A549 (cell line): ENCODE results near the gene SUN2. TPM values are rescaled to one million over a fixed set of nuclear protein-coding genes. Genes with fewer than 3 reads are reported as not detected.

ENCODE experiments used
- ATAC-seq, 2 experiments: fragments of 200-7000 bp in 1 of 2; fragments of >200 bp in 1 of 2; cut with Nextera tagmentation in 1 of 2; cut with Tn5 transposase in 1 of 2; 3 replicates each; pipeline versions ENCODE4 v1.8.0 to v1.9.1; 2018 to 2020; ENCODE audit warnings: mild to moderate bottlenecking in 1 of 2, moderate library complexity in 1 of 2
- CTCF ChIA-PET: fragments of 300-600 bp; sonication (Branson Sonifier 250); formaldehyde crosslinking; extraction: SDS; loops from one replicate; lab custom pipeline; 2021; ENCODE audit warnings: antibody characterized with exemption, inconsistent platforms; lab: Yijun Ruan, JAX
- POLR2A ChIA-PET: fragments of 350-600 bp; formaldehyde crosslinking; extraction: SDS; loops from one replicate; lab custom pipeline; 2021; ENCODE audit warnings: antibody characterized with exemption, inconsistent platforms; lab: Yijun Ruan, JAX
- DNase-seq, 2 experiments: peaks; one replicate each; pipeline versions ENCODE4 v3.0.0 to v3.0.0-alpha.2; 2011 to 2016; ENCODE audit warnings: low read depth in 1 of 2, low spot score in 1 of 2
- FAIRE-seq: peaks from 2 replicates; lab custom pipeline; 2011; peaks lifted over from hg19 to GRCh38; lab: Jason Lieb, UNC
- H3K27ac ChIP-seq, 2 experiments: fragments of >200 bp; sonication (Bioruptor Twin); formaldehyde crosslinking; 3 replicates each; pipeline ENCODE4 v1.5.1; 2016 to 2017
- H3K4me1 ChIP-seq: fragments of >200 bp; sonication (Bioruptor Twin); formaldehyde crosslinking; 3 replicates; pipeline ENCODE4 v1.6.1; 2016
- H3K4me2 ChIP-seq: fragments of >200 bp; sonication (Bioruptor Twin); formaldehyde crosslinking; 3 replicates; pipeline ENCODE4 v1.6.1; 2016
- H3K4me3 ChIP-seq: fragments of >200 bp; sonication (Bioruptor Twin); formaldehyde crosslinking; 3 replicates; pipeline ENCODE4 v1.5.1; 2016
- H3K9me3 ChIP-seq: fragments of >200 bp; sonication (Bioruptor Twin); formaldehyde crosslinking; 3 replicates; pipeline ENCODE4 v1.6.1; 2016
- BHLHE40 ChIP-seq: IDR thresholded peaks from 2 replicates; pipeline ENCODE4 v1.6.1; 2012; ENCODE audit warnings: low read depth, low read length, inconsistent platforms
- CBX8 ChIP-seq: fragments of 200-600 bp; sonication (generic); IDR thresholded peaks from 2 replicates; pipeline ENCODE4 v1.6.1; 2016
- CHD4 ChIP-seq: fragments of 200-600 bp; sonication (generic); IDR thresholded peaks from 2 replicates; pipeline ENCODE4 v1.6.1; 2016; ENCODE audit warnings: antibody characterized with exemption, mild to moderate bottlenecking, borderline replicate concordance
- EHF ChIP-seq: fragments of 250-450 bp; sonication (Bioruptor Pico); IDR thresholded peaks from 2 replicates; pipeline ENCODE4 v1.5.0; 2020; ENCODE audit warnings: mild to moderate bottlenecking
- EP300 ChIP-seq, 2 experiments: fragments of >200 bp; sonication (Bioruptor Twin); formaldehyde crosslinking; IDR thresholded peaks; 2 replicates in 1 of 2; 3 replicates in 1 of 2; pipeline ENCODE4 v1.6.1; 2016 to 2017
- ESRRA ChIP-seq: fragments of 150-350 bp; IDR thresholded peaks from 2 replicates; pipeline ENCODE4 v1.6.1; 2014; ENCODE audit warnings: mild to moderate bottlenecking, low read length, borderline replicate concordance
- GATA3 ChIP-seq: IDR thresholded peaks from 2 replicates; pipeline ENCODE4 v1.6.1; 2012; ENCODE audit warnings: borderline replicate concordance
- HDAC2 ChIP-seq: fragments of 200-600 bp; sonication (generic); IDR thresholded peaks from 2 replicates; pipeline ENCODE4 v1.6.1; 2016
- HEYL ChIP-seq: fragments of 250-450 bp; sonication (Bioruptor Pico); IDR thresholded peaks from 2 replicates; pipeline ENCODE4 v1.8.0; 2021; ENCODE audit warnings: mild to moderate bottlenecking, moderate library complexity
- JUN ChIP-seq, 2 experiments: fragments of >200 bp; sonication (Bioruptor Twin); formaldehyde crosslinking; IDR thresholded peaks; 2 replicates in 1 of 2; 3 replicates in 1 of 2; pipeline ENCODE4 v1.6.1; 2016 to 2017
- JUNB ChIP-seq: fragments of >200 bp; sonication (Bioruptor Twin); formaldehyde crosslinking; IDR thresholded peaks from 2 replicates; pipeline ENCODE4 v1.6.1; 2016
- KDM1A ChIP-seq: fragments of 200-600 bp; sonication (generic); IDR thresholded peaks from 2 replicates; pipeline ENCODE4 v1.6.1; 2016; ENCODE audit warnings: low read depth, mild to moderate bottlenecking
- MAFK ChIP-seq: fragments of 450-650 bp; IDR thresholded peaks from 2 replicates; pipeline ENCODE4 v1.6.1; 2014; ENCODE audit not compliant: partially characterized antibody
- MAX ChIP-seq: IDR thresholded peaks from 2 replicates; pipeline ENCODE4 v1.6.1; 2012
- MAZ ChIP-seq: fragments of 150-350 bp; IDR thresholded peaks from 2 replicates; pipeline ENCODE4 v1.6.1; 2014; ENCODE audit warnings: antibody characterized with exemption, low read depth, low read length, borderline replicate concordance
- MYC ChIP-seq: IDR thresholded peaks from 2 replicates; pipeline ENCODE4 v1.6.1; 2012; ENCODE audit warnings: mild to moderate bottlenecking, inconsistent platforms, low read length, improper control_type of control experiment, borderline replicate concordance
- NPAS2 ChIP-seq: fragments of 250-450 bp; sonication (Bioruptor Pico); IDR thresholded peaks from 2 replicates; pipeline ENCODE4 v1.8.0; 2022; ENCODE audit warnings: mild to moderate bottlenecking, moderate library complexity, borderline replicate concordance
- POLR2A ChIP-seq: IDR thresholded peaks from 2 replicates; pipeline ENCODE4 v1.6.1; 2012; ENCODE audit warnings: mild to moderate bottlenecking, low read length
- RAD21 ChIP-seq, 2 experiments: fragments of >200 bp in 1 of 2; sonication (Bioruptor Twin) in 1 of 2; formaldehyde crosslinking in 1 of 2; IDR thresholded peaks in 1 of 2; conservative IDR thresholded peaks in 1 of 2; 2 replicates in 1 of 2; 3 replicates in 1 of 2; pipeline ENCODE4 v1.6.1; 2012 to 2018; ENCODE audit warnings: inconsistent platforms in 1 of 2
- TP53 ChIP-seq: fragments of 250-450 bp; sonication (Bioruptor Pico); IDR thresholded peaks from 2 replicates; pipeline ENCODE4 v1.5.0; 2021; ENCODE audit warnings: mild to moderate bottlenecking, moderate library complexity
- ZFP36 ChIP-seq: fragments of 450-650 bp; IDR thresholded peaks from 2 replicates; pipeline ENCODE4 v1.6.1; 2014; ENCODE audit warnings: borderline replicate concordance; ENCODE audit not compliant: partially characterized antibody
- ZNF302 ChIP-seq: fragments of 250-450 bp; sonication (Bioruptor Pico); IDR thresholded peaks from 2 replicates; pipeline ENCODE4 v1.9.0; 2021; ENCODE audit warnings: inconsistent platforms, mild to moderate bottlenecking, moderate library complexity
- WGBS: methylation state at CpG from one replicate; pipeline ENCODE4 v1.1.6; 2017; ENCODE audit errors: missing lambda C conversion rate; 5-methylcytosine and 5-hydroxymethylcytosine counted together
- polyA plus RNA-seq, 4 experiments: library from polyadenylated mRNA; depleted of rRNA in 3 of 4; stranded (reverse); fragments of >200 nt; fragmentation: RNase III in 1 of 4; extraction: RNeasy Plus Mini Kit Qiagen cat#74134 plus additional on column Dnase treatment in 1 of 4; gene quantifications; 2 replicates in 3 of 4; 3 replicates in 1 of 4; pipeline ENCODE4 v1.2.3, GENCODE V29; 2011 to 2017
- TF ChIP-seq, protein P1 (sequence below): fragments of >200 bp; sonication (Bioruptor Twin); formaldehyde crosslinking; IDR thresholded peaks from 2 replicates; pipeline ENCODE4 v1.6.1; 2016
- TF ChIP-seq, protein P2 (sequence below): fragments of 200-600 bp; sonication (generic); IDR thresholded peaks from 2 replicates; pipeline ENCODE4 v1.6.1; 2016; ENCODE audit warnings: antibody characterized with exemption, mild to moderate bottlenecking, moderate library complexity

Gene SUN2
- polyA plus RNA-seq, 2 of the 4 experiments (the other 2 are of a cell fraction): 12.6 to 24.0 TPM

GRCh38 chr22:38739300-38740055, 16.3 kb downstream of the SUN2 start:
- H3K4me1 ChIP-seq: no peaks in the 10 kb centered on the region
- WGBS: 91% methylated on average over 7 of the region's 20 CpGs
- no peak overlapping the region for H3K27ac ChIP-seq
- DNase-seq (no peak), ATAC-seq (no peak), FAIRE-seq (no peak)
- ChIA-PET CTCF (interaction anchor here (1.1 to 7.4 kb wide), 6 partner anchors 10 to 131 kb away, joined by 3 to 69 read pairs (median 6); partner anchors contain the start of gene NPTXR), POLR2A (no interaction called here)
- H3K4me3 ChIP-seq: no peak overlapping the region
- TF ChIP-seq CBX8: no peak
- no peak for TF ChIP-seq BHLHE40
- no peak for TF ChIP-seq HEYL (CRISPR knock-in tag)
- no peak for TF ChIP-seq HDAC2
- TF ChIP-seq, protein P1, sequence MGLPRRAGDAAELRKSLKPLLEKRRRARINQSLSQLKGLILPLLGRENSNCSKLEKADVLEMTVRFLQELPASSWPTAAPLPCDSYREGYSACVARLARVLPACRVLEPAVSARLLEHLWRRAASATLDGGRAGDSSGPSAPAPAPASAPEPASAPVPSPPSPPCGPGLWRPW: no peak
- no peak for TF ChIP-seq ZNF302
- TF ChIP-seq MAZ: no peak
- no peak for TF ChIP-seq TP53 (CRISPR knock-in tag)
- TF ChIP-seq NPAS2 (CRISPR knock-in tag): no peak
- TF ChIP-seq MAX: no peak
- no peak for TF ChIP-seq JUNB
- no peak for TF ChIP-seq MAFK
- no peak for TF ChIP-seq ZFP36
- no peak for TF ChIP-seq CHD4
- no peak for TF ChIP-seq GATA3
- no peak for TF ChIP-seq POLR2A
- no peak overlapping the region for H3K4me2 ChIP-seq
- H3K9me3 ChIP-seq: no peaks in the 10 kb centered on the region

GRCh38 chr22:38738475-38739070, 17.2 kb downstream of the SUN2 start:
- POLR2A ChIA-PET: no interaction called here
- no peak for FAIRE-seq
- ATAC-seq: no peak
- no peaks in the 10 kb centered on the region for H3K9me3 ChIP-seq
- CTCF ChIA-PET: interaction anchor here (1.1 to 7.4 kb wide), 3 partner anchors 9 to 28 kb away, joined by 3 to 69 read pairs (median 10); no protein-coding TSS in a partner anchor
- DNase-seq: no peak
- TF ChIP-seq BHLHE40 (no peak), ESRRA (no peak)
- no peak overlapping the region for H3K4me2 ChIP-seq
- 95% methylated on average over 17 of the region's 18 CpGs for WGBS
- no peak overlapping the region for H3K4me3 ChIP-seq
- no peaks in the 10 kb centered on the region for H3K4me1 ChIP-seq
- H3K27ac ChIP-seq: no peak overlapping the region

DNA sequence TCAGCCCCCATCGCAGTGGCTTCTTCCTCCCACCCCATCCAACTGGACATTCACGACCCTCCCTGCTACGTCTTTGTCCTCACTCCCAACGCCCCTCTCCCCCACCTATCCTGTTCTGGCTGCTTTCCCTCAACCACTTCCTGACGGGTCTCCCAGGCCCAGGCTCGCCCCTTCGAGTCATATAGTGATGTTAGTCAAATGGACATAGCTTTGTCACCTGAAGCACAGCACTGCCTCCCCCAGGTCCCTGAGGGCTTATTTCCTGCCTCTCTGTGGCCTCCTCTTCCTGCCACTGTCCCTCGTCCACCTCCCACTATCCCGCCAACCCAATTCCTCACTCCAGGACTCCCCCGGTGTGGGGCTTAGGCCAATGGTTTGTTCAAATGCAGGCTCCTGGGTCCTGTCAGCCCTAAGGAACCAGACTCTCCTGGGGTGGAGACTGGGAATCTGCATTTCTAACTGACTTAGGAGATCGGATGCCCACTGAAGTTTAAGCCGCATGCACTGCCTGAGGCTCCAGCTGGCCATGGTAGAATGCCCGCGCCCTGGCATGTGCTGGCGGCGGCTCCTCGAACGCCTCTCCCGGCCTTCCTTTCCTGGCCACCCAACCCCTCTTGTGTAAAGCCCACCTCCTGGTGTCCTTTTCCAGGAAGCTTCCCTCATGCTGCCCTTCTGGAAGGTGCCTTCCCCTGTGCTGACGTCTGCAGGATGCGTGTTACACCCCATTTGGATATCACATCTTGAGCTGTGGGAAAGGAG, 18.3 kb downstream of the SUN2 start:
- TF ChIP-seq, protein P2, sequence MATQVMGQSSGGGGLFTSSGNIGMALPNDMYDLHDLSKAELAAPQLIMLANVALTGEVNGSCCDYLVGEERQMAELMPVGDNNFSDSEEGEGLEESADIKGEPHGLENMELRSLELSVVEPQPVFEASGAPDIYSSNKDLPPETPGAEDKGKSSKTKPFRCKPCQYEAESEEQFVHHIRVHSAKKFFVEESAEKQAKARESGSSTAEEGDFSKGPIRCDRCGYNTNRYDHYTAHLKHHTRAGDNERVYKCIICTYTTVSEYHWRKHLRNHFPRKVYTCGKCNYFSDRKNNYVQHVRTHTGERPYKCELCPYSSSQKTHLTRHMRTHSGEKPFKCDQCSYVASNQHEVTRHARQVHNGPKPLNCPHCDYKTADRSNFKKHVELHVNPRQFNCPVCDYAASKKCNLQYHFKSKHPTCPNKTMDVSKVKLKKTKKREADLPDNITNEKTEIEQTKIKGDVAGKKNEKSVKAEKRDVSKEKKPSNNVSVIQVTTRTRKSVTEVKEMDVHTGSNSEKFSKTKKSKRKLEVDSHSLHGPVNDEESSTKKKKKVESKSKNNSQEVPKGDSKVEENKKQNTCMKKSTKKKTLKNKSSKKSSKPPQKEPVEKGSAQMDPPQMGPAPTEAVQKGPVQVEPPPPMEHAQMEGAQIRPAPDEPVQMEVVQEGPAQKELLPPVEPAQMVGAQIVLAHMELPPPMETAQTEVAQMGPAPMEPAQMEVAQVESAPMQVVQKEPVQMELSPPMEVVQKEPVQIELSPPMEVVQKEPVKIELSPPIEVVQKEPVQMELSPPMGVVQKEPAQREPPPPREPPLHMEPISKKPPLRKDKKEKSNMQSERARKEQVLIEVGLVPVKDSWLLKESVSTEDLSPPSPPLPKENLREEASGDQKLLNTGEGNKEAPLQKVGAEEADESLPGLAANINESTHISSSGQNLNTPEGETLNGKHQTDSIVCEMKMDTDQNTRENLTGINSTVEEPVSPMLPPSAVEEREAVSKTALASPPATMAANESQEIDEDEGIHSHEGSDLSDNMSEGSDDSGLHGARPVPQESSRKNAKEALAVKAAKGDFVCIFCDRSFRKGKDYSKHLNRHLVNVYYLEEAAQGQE: no peak
- TF ChIP-seq MYC (no peak), EP300 (IDR thresholded peaks at IDR 0.05) (no peak), JUN (IDR thresholded peaks at IDR 0.05) (no peak), ESRRA (no peak), JUNB (no peak), EHF (CRISPR knock-in tag) (no peak), RAD21 (conservative IDR thresholded peaks at IDR 0.05 in 1 of 2, IDR thresholded peaks at IDR 0.05 in 1 of 2) (no peak), KDM1A (no peak), MAFK (no peak)
- Histone ChIP-seq H3K27ac (no peak overlapping the region), H3K9me3 (no peaks in the 10 kb centered on the region), H3K4me1 (no peaks in the 10 kb centered on the region), H3K4me2 (no peak overlapping the region), H3K4me3 (no peak overlapping the region)
- ATAC-seq (no peak), DNase-seq (no peak), FAIRE-seq (no peak)
- ChIA-PET POLR2A (no interaction called here), CTCF (interaction anchor here (0.6 to 7.4 kb wide), 2 partner anchors 14 to 34 kb away, joined by 3 to 69 read pairs; no protein-coding TSS in a partner anchor)
- 86% methylated on average over 21 of the region's 21 CpGs for WGBS
